AML-193 (cell line): ENCODE measurements around the gene GABPA.
"Not testable (repeated sequence)": the region's sequence is repeated elsewhere in the genome, so short reads cannot be mapped to it uniquely, and the experiment has no call there.

Experiments used
- DNase-seq, 2 experiments: peaks; one replicate each; lab custom pipeline; 2025; lab: John Stamatoyannopoulos, UW

The GABPA gene

DNA sequence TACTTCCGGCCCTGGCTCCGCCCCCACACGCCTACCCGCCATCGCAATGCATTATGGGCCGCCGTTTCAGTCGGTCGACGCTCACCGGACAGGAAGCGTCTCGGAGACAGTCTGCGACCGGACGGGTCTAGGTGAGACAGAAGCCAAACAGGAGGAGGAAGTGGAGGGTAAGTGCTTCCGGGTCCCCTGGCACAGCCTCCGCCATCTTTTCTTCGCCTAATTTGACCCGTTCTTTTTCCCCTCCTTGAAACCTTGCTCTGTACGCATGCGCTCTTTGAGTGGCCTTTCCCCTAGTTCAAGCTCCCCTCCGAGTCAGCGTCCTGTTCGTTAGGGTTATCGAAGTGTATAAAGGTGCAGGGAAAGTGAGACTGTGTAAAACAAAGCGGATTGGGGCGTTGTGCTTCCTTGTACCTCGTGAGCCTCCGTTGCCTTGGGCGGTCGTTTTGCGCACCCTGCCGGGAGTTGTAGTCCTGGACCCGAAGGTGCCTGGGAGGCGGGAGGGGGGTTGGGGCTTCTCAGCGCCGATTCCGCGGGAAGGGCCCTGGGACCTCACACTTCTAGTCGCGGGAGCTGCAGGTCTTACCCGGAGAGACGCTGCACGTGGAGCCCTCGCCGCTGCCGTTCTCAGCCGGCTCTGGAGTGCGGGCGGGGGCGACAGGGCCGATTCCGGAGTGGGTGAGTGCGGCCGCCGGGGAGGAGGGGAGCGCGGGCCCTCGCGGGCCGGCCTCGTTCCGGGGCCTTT, at the start of gene GABPA, which contains the start of gene ATP5PF:
Gene GABPA, plus strand, starts transcription at position 69 of the 742 bp plus-strand sequence. CDS start 6,627 bp downstream, outside the sequence.
Gene ATP5PF, minus strand, starts transcription at position 1 of the 742 bp plus-strand sequence. CDS start 5,110 bp downstream, outside the sequence.
- peak; percentile 93 to 94 for DNase-seq

DNA sequence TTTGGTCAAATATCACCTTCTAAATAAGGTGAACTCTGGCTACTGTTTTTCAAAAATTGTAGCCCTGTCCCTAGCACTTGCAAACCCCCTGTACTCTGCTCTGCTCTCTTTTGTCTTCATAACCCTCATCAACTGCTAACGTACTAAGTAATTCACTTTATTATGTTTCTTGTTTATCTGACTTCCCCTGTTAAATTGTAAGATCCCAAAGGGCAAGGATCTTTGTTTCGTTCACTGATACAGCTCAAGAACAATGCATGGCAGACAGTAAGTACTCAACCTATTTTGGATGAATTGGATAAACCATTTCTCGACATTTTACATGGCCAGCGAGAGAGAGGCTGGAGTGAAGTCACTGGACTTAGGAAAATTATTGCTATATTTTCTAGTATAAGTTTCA, 47.0 kb upstream of the GABPA start:
- DNase-seq, result no peak

GRCh38 chr21:25688275-25689155, 46.3 kb upstream of the GABPA start:
- DNase-seq, result no peak

DNA sequence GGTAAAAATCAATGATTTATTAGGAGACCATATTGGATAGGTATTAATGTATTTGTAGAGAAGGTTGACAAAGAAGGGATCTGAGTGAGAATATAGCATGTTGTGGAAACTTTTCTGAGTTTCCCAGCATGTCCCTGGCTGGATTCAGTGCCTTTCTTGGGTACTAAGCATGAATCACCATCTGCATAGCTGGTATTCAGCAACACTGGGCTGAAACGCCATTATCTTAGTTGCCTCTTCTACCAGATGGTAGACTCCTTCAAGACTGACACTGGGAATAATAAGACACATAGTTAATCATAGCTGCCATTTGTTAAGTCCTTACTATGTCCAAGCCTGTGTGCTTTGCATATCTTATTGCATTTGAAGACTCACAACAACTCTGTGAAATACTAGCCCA, 45.5 kb upstream of the GABPA start:
- DNase-seq, result no peak

DNA sequence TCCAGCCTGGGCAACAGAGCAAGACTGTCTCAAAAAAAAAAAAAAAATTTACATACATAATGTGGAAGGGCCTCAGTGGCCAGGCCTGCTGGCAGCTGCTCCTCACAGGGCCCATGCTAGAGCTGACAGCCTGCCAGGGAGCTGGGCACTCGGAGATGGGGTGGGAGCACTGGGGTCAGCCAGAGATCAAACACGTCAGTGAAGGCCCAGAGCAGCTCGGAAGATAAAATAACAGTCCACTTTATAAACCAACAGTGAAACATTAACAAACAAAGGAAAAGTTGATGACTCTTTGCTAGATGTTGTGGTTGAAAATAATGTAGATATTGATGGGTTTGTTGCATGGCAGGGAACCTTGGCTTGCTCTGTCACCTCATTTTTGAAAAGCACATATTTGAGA, 42.8 kb upstream of the GABPA start:
- no peak for DNase-seq

DNA sequence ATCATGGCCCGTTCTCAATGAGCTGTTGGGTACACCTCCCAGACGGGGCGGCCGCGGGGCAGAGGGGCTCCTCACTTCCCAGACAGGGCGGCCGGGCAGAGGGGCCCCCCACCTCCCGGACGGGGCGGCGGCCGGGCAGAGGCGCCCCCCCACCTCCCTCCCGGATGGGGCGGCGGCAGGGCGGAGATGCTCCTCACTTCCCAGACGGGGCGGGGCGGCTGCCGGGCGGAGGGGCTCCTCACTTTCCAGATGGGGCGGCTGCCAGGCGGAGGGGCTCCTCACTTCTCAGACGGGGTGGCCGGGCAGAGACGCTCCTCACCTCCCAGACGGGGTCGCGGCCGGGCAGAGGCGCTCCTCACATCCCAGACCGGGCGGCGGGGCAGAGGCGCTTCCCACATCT, 39.3 kb upstream of the GABPA start:
- DNase-seq, result not testable (repeated sequence)

DNA sequence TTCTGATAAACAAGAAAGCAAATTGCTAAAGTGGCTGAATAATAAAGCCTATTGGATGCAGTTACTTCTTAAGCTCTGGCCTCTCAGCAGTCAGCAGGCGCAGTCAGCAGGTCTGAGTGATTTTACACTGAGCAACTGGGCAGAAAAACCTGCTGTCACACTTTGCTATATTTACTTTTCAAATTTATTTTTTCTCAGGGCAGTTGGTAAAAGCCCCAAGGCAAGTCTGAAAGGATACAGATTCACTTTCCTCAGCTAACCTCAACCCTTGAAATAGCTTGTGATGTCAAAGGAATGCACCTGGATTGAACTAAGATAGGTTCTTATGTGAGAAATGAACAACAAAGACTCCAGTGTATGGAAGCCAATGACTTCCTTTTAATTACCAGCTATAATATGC, 34.0 kb upstream of the GABPA start:
- DNase-seq, result no peak

DNA sequence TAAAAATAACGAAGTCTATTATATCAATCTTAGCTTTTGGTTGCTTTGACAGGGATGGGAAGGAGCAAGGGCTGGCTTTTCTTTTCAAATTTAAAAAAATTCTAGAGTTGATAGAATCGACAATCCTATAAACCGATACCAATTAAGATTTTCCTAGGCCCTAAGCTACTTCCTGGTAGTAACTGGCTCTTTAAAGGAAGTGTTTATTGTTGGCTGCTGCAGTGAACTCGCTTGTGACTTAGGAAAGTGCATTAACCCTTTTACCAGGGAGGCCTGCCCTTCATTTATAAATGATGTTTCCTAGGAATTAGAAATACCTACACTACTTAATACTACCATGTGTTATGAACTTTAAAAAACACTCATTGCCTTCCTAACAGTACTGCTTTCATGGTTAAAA, 33.2 kb upstream of the GABPA start:
- peak in 1 of 2 experiments; percentile 6 for DNase-seq

DNA sequence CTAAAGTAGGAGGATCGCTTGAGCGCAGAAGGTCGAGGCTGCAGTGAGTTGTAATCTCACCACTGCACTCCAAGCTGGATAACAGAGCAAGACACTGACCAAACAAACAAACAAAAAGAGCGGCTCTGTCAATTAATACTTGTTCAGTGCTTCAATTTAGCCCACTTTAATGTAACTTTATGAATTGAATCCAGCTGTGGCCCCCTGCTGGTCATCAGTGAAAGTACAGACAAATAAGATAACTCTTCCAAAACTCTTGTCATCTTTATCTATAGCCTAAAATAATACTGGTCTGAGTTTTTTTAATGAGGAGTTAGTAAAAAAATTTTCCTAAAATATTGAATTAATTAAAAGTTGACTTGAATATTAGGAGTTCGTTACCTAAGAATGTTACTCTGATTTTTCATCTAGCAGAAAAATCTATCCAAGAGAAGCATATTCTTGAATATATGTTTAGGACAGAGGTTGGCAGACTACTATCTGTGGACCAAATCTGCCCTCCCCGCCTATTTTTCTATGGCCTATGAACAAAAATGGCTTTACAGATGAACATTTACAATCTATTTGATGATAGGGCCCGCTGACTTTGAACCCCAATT, 26.2 kb upstream of the GABPA start:
- DNase-seq, result peak; percentile 45 to 59

GRCh38 chr21:25709684-25710265, 25.0 kb upstream of the GABPA start:
- DNase-seq, result no peak

DNA sequence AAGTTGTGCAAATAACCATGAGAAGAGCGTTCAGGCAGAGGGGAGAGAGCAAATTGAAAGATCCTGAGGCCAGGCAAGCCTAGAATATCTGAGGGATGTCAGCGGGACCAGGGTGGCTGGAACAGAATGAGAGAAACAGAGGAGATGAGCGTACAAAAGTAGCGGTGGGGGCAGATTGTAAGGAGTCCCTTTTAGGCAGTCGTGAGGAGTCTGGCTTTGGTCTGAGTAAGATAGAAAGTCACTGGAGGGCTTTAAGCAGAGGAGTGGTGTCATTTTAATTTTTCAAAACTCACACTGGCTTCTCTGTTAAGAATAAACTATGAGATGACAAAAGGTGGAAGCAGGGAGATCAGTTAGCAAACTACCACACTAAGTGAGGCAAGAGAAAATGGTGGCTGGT, 24.2 kb upstream of the GABPA start:
- DNase-seq, result no peak

GRCh38 chr21:25714066-25714465, 20.7 kb upstream of the GABPA start:
- DNase-seq, result not testable (repeated sequence)

DNA sequence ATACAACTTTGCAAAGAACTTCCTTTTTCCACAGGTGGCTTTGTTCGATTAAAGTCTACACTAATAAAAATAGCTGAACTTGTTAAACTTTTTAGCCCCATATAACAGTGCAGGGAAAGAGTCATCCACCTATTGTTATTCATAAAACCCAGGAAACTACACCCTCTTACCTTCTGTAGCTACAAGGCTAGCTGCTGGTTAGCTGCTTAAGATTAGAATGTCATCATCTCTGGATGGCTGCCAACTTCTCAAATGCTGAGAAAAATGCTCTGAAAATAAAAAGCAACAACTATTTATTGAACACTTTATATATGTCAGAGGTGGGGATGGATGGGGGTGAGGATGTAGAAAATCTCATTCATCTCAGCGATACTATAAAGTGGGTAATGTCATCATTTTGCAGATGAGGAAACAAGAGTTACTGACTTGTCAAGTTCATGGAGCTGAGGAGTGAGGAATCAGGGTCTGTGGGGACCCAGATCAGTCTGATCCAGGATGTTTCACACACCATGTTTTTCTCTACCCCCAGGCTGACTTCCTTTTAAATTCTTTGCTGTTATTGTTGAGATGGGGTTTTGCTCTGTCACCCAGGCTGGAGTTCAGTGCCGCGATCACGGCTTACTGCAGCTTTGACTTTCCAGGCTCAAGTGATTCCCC, 17.2 kb upstream of the GABPA start:
- DNase-seq, result peak; percentile 4 to 14

- no peak for DNase-seq
These were observed 12.8 kb upstream of the GABPA start for GRCh38 chr21:25721987-25722386.

- DNase-seq, result peak; percentile 39 to 49
These were observed 12.1 kb upstream of the GABPA start for GRCh38 chr21:25722631-25723030.

- no peak for DNase-seq
These were observed 2.5 kb upstream of the GABPA start for GRCh38 chr21:25732091-25732760.

DNA sequence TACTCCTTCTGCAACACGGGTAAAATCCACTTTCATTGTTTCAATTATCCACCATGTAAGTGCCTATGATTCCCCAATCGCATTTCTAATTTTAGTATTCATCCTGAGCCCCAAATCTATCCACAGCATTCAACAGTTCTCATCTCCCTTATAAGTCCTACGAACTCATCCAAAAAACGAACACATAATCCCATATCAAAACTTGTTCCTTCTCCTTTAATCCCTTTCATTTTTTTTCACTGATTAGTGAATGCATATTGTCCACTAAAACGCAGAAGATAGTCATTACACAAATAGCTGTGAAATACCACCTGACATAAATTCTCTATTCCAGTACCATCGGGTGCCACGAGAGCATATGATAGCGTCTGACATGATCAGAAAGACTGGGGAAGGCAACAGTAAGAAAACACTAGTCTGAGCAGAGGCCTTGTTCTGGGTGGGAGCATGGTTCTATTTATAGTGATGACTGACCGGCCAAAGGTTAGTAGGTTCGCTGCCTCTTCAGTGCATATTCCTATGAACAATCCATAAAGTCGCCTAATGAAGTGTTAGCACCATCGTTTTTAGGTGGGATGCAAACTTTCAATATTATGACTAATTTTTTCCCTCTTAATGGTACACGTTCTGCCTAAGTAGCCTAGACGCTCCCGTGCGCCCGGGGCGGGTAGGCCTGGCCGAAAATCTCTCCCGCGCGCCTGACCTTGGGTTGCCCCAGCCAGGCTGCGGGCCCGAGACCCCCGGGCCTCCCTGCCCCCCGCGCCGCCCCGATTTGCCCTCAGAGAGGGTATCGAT, 716 bp upstream of the GABPA start:
- DNase-seq, result peak; percentile 3 to 21

GRCh38 chr21:25734654-25734903, 193 bp upstream of the GABPA start:
- no peak for DNase-seq

- peak; percentile 18 to 62 for DNase-seq
These were observed 1.1 kb downstream of the GABPA start for GRCh38 chr21:25735646-25736597.
